ENCODE results near the gene JAKMIP1.

GRCh38 chr4:6208416-6208815 is 8.1 kb upstream of the JAKMIP1 start:
- TF ChIP-seq EZH2phosphoT487 (IDR thresholded peaks at IDR 0.05; ENCODE audit: borderline replicate concordance, low read length) (no peak), CTCF (IDR thresholded peaks at IDR 0.05; ENCODE audit: low read depth, low read length, poor library complexity, severe bottlenecking) (no peak)
